PC-3 (cell line): Measurements from ENCODE around the gene NPNT. TPM values are rescaled to one million over a fixed set of nuclear protein-coding genes. Genes with fewer than 3 reads are reported as not detected.

ENCODE experiments used
- ATAC-seq: fragments of 200-7000 bp; cut with Tn5 transposase; 2 replicates; pipeline ENCODE4 v1.9.1; 2020; ENCODE audit warnings: mild to moderate bottlenecking, moderate library complexity
- BruUV-seq: library from RNA; stranded (reverse); fragments of 400-500 nt; replicated peaks from 2 replicates; lab custom pipeline; 2021; lab: Mats Ljungman, UMichigan
- CTCF ChIA-PET: fragments of 300-600 bp; sonication (Branson Sonifier 250); formaldehyde crosslinking; loops from one replicate; lab custom pipeline; 2022; ENCODE audit warnings: antibody characterized with exemption; lab: Charles Lee
- POLR2A ChIA-PET: fragments of 300-600 bp; sonication (Branson Sonifier 250); formaldehyde crosslinking; loops from one replicate; lab custom pipeline; 2022; ENCODE audit warnings: antibody characterized with exemption; ENCODE audit not compliant: unreplicated experiment; lab: Charles Lee
- DNase-seq: peaks from one replicate; pipeline ENCODE4 v3.0.0-alpha.2; 2015
- H2AFZ ChIP-seq: fragments of 300-600 bp; sonication (generic); 2 replicates; pipeline ENCODE4 v1.6.0; 2016; ENCODE audit warnings: antibody characterized with exemption, low read length
- H3F3A ChIP-seq: fragments of 300-600 bp; sonication (generic); one replicate; pipeline ENCODE4 v1.6.0; 2017; ENCODE audit warnings: antibody characterized with exemption, low read length, control low read depth, mild to moderate bottlenecking; ENCODE audit not compliant: unreplicated experiment
- H3K27ac ChIP-seq: fragments of 300-600 bp; sonication (generic); 2 replicates; pipeline ENCODE4 v1.5.1; 2016; ENCODE audit warnings: mild to moderate bottlenecking, low read length
- H3K27me3 ChIP-seq: fragments of 300-600 bp; sonication (generic); 2 replicates; pipeline ENCODE4 v1.6.1; 2016; ENCODE audit warnings: low read length, mixed read lengths
- H3K36me3 ChIP-seq: fragments of 300-600 bp; sonication (generic); 2 replicates; pipeline ENCODE4 v1.6.1; 2016; ENCODE audit warnings: low read depth, mixed run types, low read length, mixed read lengths
- H3K4me1 ChIP-seq: fragments of 300-600 bp; sonication (generic); 2 replicates; pipeline ENCODE4 v1.5.1; 2016; ENCODE audit warnings: low read length; ENCODE audit not compliant: insufficient read depth
- H3K4me2 ChIP-seq: fragments of 300-600 bp; sonication (generic); 2 replicates; pipeline ENCODE4 v1.6.0; 2016; ENCODE audit warnings: low read length
- H3K4me3 ChIP-seq: fragments of 300-600 bp; sonication (generic); 2 replicates; pipeline ENCODE4 v1.5.1; 2016; ENCODE audit warnings: mild to moderate bottlenecking, low read length, mixed read lengths
- H3K79me2 ChIP-seq: fragments of 300-600 bp; sonication (generic); 2 replicates; pipeline ENCODE4 v1.6.1; 2017; ENCODE audit warnings: low read length, mixed read lengths
- H3K9ac ChIP-seq: fragments of 300-600 bp; sonication (generic); 2 replicates; pipeline ENCODE4 v1.6.0; 2016; ENCODE audit warnings: mild to moderate bottlenecking, low read length
- H3K9me2 ChIP-seq: fragments of 300-600 bp; sonication (generic); replicated peaks from 2 replicates; pipeline ENCODE4 v1.6.1; 2016; ENCODE audit warnings: mixed run types, low read length, mixed read lengths
- H3K9me3 ChIP-seq: fragments of 300-600 bp; sonication (generic); 2 replicates; pipeline ENCODE4 v1.6.1; 2016; ENCODE audit warnings: low read length, mixed read lengths
- H4K20me1 ChIP-seq: fragments of 300-600 bp; sonication (generic); 2 replicates; pipeline ENCODE4 v1.6.1; 2016; ENCODE audit warnings: low read length, mixed read lengths
- CTCF ChIP-seq: fragments of 300-600 bp; sonication (generic); conservative IDR thresholded peaks from 2 replicates; pipeline ENCODE4 v1.5.1; 2017; ENCODE audit warnings: antibody characterized with exemption, low read depth, mild to moderate bottlenecking, low read length
- EZH2 ChIP-seq: fragments of 300-600 bp; sonication (generic); IDR thresholded peaks from one replicate; pipeline ENCODE4 v1.6.1; 2017; ENCODE audit warnings: antibody characterized with exemption, mild to moderate bottlenecking, low read length; ENCODE audit not compliant: unreplicated experiment
- EZH2phosphoT487 ChIP-seq: fragments of 300-600 bp; sonication (generic); IDR thresholded peaks from 2 replicates; pipeline ENCODE4 v1.6.1; 2018; ENCODE audit warnings: mild to moderate bottlenecking, antibody characterized with exemption, low read length, borderline replicate concordance
- intact Hi-C: fragments of 100-400 bp; cut with micrococcal nuclease; formaldehyde crosslinking; loops from 2 replicates; pipeline ENCODE4 v1.9.0; 2023
- total RNA-seq: library from RNA; depleted of rRNA; stranded (reverse); fragments of >200 nt; gene quantifications from 2 replicates; pipeline ENCODE4 v1.2.3, GENCODE V29; 2014

Gene NPNT
- total RNA-seq, 1 experiment from 2014 or later = 29.7 TPM

GRCh38 chr4:105957680-105958079 is 62.4 kb downstream of the NPNT start:
- DNase-seq = no peak
- no peaks in the 10 kb centered on the region for H4K20me1 ChIP-seq
- TF ChIP-seq EZH2 = no peak
- no peak for TF ChIP-seq CTCF
- TF ChIP-seq EZH2phosphoT487 = no peak
- intact Hi-C loops = no loop called here
- no peaks in the 10 kb centered on the region for H3K79me2 ChIP-seq
- H3F3A ChIP-seq = no peaks in the 10 kb centered on the region
- no peak overlapping the region for H3K4me2 ChIP-seq
- no peaks in the 10 kb centered on the region for H3K27me3 ChIP-seq
- ChIA-PET CTCF (no interaction called here), POLR2A (no interaction called here)
- no peak for ATAC-seq
- no TSS peak for BruUV-seq
- H3K4me3 ChIP-seq = no peak overlapping the region
- H3K4me1 ChIP-seq = no peaks in the 10 kb centered on the region
- H2AFZ ChIP-seq = no peak overlapping the region
- H3K9ac ChIP-seq = no peak overlapping the region
- no peaks in the 10 kb centered on the region for H3K9me3 ChIP-seq
- H3K9me2 ChIP-seq = no peaks in the 10 kb centered on the region
- H3K36me3 ChIP-seq = no peaks in the 10 kb centered on the region; the same call in 1 of the 2 replicates
- no peak overlapping the region for H3K27ac ChIP-seq

- Histone ChIP-seq H3K4me2 (no peak overlapping the region), H3K79me2 (no peaks in the 10 kb centered on the region), H3K4me1 (peaks cover 37% of the 10 kb centered on the region), H3K27ac (peak overlapping the region; percentile 17; the same call in 1 of the 2 replicates), H3K9ac (no peak overlapping the region), H3K27me3 (no peaks in the 10 kb centered on the region), H4K20me1 (no peaks in the 10 kb centered on the region), H3K9me2 (no peaks in the 10 kb centered on the region), H3K36me3 (no peaks in the 10 kb centered on the region; the same call in 1 of the 2 replicates), H2AFZ (no peak overlapping the region), H3K4me3 (no peak overlapping the region), H3F3A (peaks cover 6% of the 10 kb centered on the region), H3K9me3 (no peaks in the 10 kb centered on the region)
- no TSS peak for BruUV-seq
- ATAC-seq (no peak; the same call in 1 of the 2 replicates), DNase-seq (peak; percentile 52)
- intact Hi-C loops = no loop called here
- POLR2A ChIA-PET = no interaction called here
- TF ChIP-seq CTCF = no peak
- TF ChIP-seq EZH2 = no peak
- TF ChIP-seq EZH2phosphoT487 = no peak
- CTCF ChIA-PET = interaction anchor here (0.5 kb wide), 1 partner anchor 10 kb away, joined by 3 read pairs; no protein-coding TSS in a partner anchor
These were observed 68.5 kb downstream of the NPNT start for GRCh38 chr4:105963461-105964400.
